HG03439 (cell line): ENCODE measurements around the gene PHLDA3.
"Not testable (repeated sequence)": the region's sequence is repeated elsewhere in the genome, so short reads cannot be mapped to it uniquely, and the experiment has no call there.

Experiments used
- ATAC-seq: cut with Tn5 transposase; IDR thresholded peaks from one replicate; pipeline ENCODE4 v1.9.1; 2021; ENCODE audit warnings: mild to moderate bottlenecking, moderate library complexity; ENCODE audit not compliant: unreplicated experiment

PHLDA3 gene

GRCh38 chr1:201488830-201489589, 20.0 kb upstream of the PHLDA3 start:
- ATAC-seq, result no peak

GRCh38 chr1:201487742-201488141, 18.8 kb upstream of the PHLDA3 start:
- no peak for ATAC-seq

GRCh38 chr1:201486187-201486586, 17.2 kb upstream of the PHLDA3 start:
- ATAC-seq, result no peak

GRCh38 chr1:201485184-201485774, 16.3 kb upstream of the PHLDA3 start:
- no peak for ATAC-seq

GRCh38 chr1:201483373-201483949, 14.5 kb upstream of the PHLDA3 start:
- ATAC-seq, result no peak

GRCh38 chr1:201482755-201483154, 13.8 kb upstream of the PHLDA3 start:
- ATAC-seq, result no peak

- peak; percentile 73 for ATAC-seq
These were observed 12.9 kb upstream of the PHLDA3 start for GRCh38 chr1:201481761-201482493.

GRCh38 chr1:201481004-201481380, 12.0 kb upstream of the PHLDA3 start:
- ATAC-seq, result no peak

DNA sequence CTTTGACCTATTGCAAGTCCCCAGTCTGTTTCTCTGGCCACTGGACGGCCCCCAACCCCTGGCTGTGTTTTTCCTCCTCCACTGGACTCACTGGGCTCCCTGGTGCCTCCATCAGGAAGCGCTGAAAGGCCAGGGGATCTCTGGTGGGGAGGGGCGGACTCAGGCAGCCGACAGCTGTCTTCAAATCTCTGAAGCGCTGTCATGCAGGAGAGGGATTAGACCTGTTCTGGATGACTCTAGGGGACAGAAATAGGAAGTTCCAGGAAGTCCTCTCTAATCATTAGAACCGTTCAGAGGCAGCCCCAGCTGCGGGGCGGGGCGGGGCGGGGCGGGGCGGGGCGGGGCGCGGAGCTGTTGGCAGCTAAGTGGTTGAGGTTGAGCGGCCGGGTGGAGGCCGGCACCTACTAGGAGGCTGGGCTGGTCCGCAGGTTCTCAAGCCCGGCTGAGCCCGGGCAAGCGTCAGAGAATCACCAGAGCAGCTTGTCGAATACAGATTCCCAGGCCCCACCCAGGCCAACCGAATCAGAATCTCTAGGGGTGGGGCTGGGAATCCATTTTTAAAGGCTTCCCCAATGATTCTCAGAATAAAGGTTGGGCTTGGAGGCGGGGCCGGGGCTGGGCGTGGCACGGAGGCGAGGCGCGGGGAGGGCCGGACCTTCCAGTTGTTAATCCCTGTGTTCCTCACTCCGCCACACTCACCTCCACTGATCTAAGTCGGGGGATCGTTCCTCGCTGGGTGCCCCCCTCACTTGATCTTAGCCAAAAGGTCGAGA, 11.4 kb upstream of the PHLDA3 start:
- peak; percentile 45 for ATAC-seq

DNA sequence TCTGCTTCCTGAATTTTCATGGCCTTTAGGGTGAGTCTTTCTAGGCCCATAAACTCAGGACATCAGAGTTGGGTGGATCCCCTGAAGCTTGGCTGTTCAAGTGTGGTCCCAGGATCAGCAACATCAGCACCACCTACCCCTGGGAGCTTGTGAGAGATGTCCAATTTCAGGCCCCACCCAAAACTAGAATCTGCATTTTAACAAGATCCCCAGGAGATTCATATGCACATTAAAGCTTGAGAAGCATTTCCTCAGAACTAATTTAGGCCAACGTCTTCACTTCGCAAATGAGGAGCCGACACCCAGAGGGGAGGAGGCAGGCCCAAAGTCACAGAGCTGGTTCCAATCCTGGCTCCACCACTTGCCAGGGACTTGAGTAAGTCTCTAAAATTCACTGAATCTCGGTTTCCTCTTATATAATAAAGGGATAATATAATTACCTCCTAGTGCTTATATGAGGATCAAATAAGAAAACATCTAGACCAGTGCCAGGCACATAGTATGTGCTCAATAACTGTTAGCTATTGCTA, 10.3 kb upstream of the PHLDA3 start:
- no peak for ATAC-seq

- ATAC-seq, result not testable (repeated sequence)
These were observed 9.7 kb upstream of the PHLDA3 start for GRCh38 chr1:201478666-201479065.

DNA sequence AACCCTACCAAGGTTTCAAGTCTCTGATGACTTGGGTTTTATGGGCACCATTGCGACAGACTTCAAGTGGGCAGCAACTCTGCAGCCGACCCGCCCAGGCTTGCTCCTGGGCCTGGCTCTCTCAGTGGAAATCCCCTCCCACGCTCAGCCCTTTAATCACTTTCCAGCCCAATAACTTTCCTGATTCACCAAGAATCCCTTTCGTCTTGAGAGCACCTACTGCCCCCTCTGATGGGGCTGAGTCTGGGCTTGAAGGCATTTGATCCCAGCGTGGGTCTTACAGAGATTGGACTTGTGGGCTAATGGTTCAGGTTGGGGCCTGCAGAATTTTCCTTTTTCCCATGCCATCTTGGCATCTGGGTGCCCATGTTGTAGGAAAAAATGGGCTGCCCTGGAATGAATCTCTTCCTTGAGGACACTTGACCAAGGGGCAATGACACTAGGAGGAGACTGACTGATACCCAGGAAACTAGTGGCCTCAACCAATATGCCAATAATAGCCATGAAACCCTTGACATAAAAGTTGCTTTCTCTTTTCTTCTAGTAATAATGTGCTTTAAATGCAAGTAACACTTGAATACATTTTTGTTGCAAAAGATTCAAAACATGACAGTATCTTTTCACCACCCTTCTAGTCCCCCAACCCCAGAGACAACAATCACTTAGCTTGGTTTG, 7.8 kb upstream of the PHLDA3 start:
- no peak for ATAC-seq

DNA sequence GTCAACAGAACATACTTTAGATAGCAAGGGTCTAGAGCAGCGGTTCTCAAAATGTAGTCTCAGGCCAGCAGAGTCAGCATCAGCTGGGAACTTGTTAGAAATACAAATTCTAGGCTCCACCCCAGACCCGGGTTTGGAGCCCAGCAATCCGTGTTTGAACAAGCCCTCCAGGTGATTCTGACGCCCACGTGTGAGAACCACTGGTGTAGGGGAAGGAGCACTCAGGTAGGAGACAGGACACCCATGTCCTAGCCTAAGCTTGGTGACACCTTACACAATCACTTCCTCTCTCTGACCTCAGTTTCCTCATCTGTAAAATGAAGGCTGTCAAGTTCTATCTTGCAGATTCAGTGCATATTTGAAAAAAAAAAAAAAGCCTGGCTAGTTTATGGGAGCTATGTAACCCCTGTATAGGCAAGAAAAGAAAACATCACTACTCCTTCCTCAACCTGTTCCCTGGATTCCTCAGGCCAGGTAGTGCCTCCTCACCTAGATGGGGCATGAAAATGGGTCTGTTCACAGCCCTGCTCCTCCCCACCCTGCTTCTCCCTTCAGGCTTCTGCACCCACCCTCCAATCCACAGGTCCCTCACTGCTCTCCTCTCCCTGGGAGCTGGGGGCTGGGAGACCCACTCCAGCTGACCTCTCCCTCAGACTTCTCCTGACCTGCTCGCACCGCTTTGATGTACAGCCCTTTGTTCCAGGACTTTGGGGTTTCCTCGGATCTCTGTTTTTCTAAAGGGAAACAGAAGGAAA, 7.1 kb upstream of the PHLDA3 start:
- ATAC-seq, result no peak

- ATAC-seq, result no peak
These were observed 6.1 kb upstream of the PHLDA3 start for GRCh38 chr1:201475130-201475529.

- ATAC-seq, result no peak
These were observed 4.3 kb upstream of the PHLDA3 start for GRCh38 chr1:201473296-201473695.

- ATAC-seq, result not testable (repeated sequence)
These were observed 3.3 kb upstream of the PHLDA3 start for GRCh38 chr1:201472321-201472720.

DNA sequence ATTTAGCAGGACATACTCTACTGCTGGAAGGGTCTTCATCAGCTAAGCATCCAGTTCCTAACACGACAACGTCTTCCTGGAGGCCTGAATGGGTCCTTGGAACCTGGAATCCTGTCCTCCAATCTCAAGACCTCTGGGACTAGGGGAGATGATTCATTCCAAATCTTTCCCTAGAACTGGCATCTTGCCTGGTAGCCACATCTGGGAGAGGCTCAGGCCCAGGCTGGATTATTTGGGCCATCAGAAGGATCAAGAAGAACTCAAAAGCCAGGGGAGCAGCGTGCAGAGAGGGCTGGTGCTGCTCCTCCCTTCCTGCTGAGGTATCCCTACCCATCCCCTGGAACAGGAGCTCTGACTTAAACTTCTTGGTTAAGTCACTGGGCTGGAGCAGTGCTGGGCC, 2.8 kb upstream of the PHLDA3 start:
- no peak for ATAC-seq

- ATAC-seq, result no peak
These were observed 1.6 kb upstream of the PHLDA3 start for GRCh38 chr1:201470581-201470980.

DNA sequence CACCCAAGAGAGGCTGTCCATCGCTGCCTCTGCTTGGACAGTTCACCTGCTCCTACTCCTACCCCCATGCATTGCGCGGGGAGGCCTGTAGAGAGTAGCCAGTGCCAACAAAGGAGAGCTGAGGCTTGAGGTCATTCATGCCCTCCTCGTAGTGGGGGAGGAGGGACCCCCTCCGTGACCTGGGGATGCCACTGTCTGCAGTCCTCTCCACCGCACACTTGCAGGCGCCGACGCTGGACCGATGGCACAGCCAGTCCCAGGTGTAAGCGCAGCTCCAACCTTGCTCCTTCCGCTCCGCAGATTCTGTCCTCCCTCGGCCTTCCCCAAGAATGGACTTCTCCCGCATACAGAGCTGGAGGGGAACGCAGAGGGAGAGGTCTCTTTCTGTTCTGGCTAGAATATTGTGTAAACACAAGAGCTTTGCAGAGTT, 672 bp upstream of the PHLDA3 start:
- no peak for ATAC-seq
